ENCODE measurements around the gene TCF7L2. TPM values are rescaled to one million over a fixed set of nuclear protein-coding genes. Genes with fewer than 3 reads are reported as not detected.
A peak's percentile ranks its signal among the peaks of the same experiment; 100 is the strongest.

Gene TCF7L2
- total and polyA plus RNA-seq, 9 of the 15 experiments (the other 6 are each of a cell fraction or from before 2014, with no cell fraction given): 0.32 to 2.8 (median 0.92) TPM

DNA sequence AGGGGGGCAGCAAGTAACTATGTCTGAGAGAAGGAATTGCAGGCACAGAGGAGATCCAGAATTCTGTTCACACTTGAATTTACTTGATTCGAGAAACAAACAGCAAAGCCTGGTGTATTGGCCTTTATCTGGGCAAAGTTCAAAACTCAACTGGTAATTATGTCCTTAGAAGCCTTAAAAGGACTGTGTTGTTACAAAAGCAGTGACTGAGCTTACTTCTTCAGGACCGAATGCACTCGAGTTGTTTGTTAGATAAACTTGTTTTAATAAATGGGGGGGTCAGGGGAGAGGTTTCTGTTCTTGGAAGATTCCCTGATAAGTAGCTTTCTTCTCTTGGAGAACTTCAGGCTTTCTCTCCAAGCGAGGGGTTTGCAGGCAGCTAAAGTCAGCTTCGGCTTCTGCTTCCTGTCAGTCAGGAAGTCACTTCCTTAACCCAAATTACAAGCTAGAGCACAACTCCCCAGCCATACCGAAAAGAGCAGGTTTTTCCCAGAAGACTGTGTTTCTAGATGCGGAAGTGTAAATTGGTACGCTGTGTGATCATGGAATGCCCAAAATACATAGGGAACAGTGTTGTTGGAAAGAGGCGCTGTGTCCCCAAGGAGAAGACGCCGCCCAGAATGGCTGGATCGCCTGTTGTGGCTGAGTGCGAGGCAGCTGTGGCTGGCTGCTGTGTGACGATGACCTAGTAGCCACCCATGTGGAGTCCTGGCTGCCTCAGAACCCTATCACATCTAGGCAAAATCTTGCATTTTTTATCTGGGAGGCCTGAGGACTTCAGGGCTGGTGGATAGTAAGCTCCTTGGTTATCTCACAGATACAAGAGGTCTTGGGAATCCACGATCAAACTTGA is 110.4 kb downstream of the TCF7L2 start (continued):
- TF ChIP-seq, protein P1, sequence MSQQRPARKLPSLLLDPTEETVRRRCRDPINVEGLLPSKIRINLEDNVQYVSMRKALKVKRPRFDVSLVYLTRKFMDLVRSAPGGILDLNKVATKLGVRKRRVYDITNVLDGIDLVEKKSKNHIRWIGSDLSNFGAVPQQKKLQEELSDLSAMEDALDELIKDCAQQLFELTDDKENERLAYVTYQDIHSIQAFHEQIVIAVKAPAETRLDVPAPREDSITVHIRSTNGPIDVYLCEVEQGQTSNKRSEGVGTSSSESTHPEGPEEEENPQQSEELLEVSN (IDR thresholded peaks at IDR 0.05; ENCODE audit: borderline replicate concordance in 1 of 2, extremely low read depth in 1 of 2, insufficient read depth in 1 of 2, insufficient read length in 1 of 2, low read depth in 1 of 2, low read length in 1 of 2, poor library complexity in 1 of 2, severe bottlenecking in 1 of 2): peak; percentile 37 to 41
- no peak for TF ChIP-seq HMG20A (CRISPR knock-in tag; conservative IDR thresholded peaks at IDR 0.05)
- TF ChIP-seq HNRNPK (IDR thresholded peaks at IDR 0.05; ENCODE audit: low read depth, low read length, poor library complexity, severe bottlenecking): no peak
- TF ChIP-seq, protein P2, sequence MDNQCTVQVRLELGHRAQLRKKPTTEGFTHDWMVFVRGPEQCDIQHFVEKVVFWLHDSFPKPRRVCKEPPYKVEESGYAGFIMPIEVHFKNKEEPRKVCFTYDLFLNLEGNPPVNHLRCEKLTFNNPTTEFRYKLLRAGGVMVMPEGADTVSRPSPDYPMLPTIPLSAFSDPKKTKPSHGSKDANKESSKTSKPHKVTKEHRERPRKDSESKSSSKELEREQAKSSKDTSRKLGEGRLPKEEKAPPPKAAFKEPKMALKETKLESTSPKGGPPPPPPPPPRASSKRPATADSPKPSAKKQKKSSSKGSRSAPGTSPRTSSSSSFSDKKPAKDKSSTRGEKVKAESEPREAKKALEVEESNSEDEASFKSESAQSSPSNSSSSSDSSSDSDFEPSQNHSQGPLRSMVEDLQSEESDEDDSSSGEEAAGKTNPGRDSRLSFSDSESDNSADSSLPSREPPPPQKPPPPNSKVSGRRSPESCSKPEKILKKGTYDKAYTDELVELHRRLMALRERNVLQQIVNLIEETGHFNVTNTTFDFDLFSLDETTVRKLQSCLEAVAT (IDR thresholded peaks at IDR 0.05): no peak
- no peak for TF ChIP-seq ZNF212 (CRISPR knock-in tag; IDR thresholded peaks at IDR 0.05)
- TF ChIP-seq, protein P3, sequence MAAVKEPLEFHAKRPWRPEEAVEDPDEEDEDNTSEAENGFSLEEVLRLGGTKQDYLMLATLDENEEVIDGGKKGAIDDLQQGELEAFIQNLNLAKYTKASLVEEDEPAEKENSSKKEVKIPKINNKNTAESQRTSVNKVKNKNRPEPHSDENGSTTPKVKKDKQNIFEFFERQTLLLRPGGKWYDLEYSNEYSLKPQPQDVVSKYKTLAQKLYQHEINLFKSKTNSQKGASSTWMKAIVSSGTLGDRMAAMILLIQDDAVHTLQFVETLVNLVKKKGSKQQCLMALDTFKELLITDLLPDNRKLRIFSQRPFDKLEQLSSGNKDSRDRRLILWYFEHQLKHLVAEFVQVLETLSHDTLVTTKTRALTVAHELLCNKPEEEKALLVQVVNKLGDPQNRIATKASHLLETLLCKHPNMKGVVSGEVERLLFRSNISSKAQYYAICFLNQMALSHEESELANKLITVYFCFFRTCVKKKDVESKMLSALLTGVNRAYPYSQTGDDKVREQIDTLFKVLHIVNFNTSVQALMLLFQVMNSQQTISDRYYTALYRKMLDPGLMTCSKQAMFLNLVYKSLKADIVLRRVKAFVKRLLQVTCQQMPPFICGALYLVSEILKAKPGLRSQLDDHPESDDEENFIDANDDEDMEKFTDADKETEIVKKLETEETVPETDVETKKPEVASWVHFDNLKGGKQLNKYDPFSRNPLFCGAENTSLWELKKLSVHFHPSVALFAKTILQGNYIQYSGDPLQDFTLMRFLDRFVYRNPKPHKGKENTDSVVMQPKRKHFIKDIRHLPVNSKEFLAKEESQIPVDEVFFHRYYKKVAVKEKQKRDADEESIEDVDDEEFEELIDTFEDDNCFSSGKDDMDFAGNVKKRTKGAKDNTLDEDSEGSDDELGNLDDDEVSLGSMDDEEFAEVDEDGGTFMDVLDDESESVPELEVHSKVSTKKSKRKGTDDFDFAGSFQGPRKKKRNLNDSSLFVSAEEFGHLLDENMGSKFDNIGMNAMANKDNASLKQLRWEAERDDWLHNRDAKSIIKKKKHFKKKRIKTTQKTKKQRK (IDR thresholded peaks at IDR 0.05; ENCODE audit: borderline replicate concordance, low read depth, low read length): no peak
- peak; percentile 95 for TF ChIP-seq CBFA2T2 (conservative IDR thresholded peaks at IDR 0.05)
- TF ChIP-seq ZNF197 (CRISPR knock-in tag; IDR thresholded peaks at IDR 0.05; ENCODE audit: low read depth): no peak
- no peak for TF ChIP-seq BCL6 (CRISPR knock-in tag; IDR thresholded peaks at IDR 0.05)
- no peak for TF ChIP-seq ZNF347 (CRISPR knock-in tag; IDR thresholded peaks at IDR 0.05; ENCODE audit: low read depth)
- TF ChIP-seq, protein P4, sequence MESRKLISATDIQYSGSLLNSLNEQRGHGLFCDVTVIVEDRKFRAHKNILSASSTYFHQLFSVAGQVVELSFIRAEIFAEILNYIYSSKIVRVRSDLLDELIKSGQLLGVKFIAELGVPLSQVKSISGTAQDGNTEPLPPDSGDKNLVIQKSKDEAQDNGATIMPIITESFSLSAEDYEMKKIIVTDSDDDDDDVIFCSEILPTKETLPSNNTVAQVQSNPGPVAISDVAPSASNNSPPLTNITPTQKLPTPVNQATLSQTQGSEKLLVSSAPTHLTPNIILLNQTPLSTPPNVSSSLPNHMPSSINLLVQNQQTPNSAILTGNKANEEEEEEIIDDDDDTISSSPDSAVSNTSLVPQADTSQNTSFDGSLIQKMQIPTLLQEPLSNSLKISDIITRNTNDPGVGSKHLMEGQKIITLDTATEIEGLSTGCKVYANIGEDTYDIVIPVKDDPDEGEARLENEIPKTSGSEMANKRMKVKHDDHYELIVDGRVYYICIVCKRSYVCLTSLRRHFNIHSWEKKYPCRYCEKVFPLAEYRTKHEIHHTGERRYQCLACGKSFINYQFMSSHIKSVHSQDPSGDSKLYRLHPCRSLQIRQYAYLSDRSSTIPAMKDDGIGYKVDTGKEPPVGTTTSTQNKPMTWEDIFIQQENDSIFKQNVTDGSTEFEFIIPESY (CRISPR knock-in tag; IDR thresholded peaks at IDR 0.05): no peak
- TF ChIP-seq, protein P5, sequence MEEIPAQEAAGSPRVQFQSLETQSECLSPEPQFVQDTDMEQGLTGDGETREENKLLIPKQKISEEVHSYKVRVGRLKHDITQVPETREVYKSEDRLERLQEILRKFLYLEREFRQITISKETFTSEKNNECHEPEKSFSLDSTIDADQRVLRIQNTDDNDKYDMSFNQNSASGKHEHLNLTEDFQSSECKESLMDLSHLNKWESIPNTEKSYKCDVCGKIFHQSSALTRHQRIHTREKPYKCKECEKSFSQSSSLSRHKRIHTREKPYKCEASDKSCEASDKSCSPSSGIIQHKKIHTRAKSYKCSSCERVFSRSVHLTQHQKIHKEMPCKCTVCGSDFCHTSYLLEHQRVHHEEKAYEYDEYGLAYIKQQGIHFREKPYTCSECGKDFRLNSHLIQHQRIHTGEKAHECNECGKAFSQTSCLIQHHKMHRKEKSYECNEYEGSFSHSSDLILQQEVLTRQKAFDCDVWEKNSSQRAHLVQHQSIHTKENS (CRISPR knock-in tag; IDR thresholded peaks at IDR 0.05): no peak
- TF ChIP-seq PHB2 (IDR thresholded peaks at IDR 0.05; ENCODE audit: low read depth): peak; percentile 72; the same call in 1 of the 2 replicates
- TF ChIP-seq SMC3 (conservative IDR thresholded peaks at IDR 0.05; ENCODE audit: insufficient read depth, low read depth, low read length): no peak
- no peak for TF ChIP-seq SRSF9 (IDR thresholded peaks at IDR 0.05; ENCODE audit: borderline replicate concordance, low read depth, low read length)
